ENCODE data around the gene LRRC43. TPM values are rescaled to one million over a fixed set of nuclear protein-coding genes. Genes with fewer than 3 reads are reported as not detected.

Gene LRRC43
- total RNA-seq, 4 donors from 2014 or later, result 0.64 TPM; not detected in 3

DNA sequence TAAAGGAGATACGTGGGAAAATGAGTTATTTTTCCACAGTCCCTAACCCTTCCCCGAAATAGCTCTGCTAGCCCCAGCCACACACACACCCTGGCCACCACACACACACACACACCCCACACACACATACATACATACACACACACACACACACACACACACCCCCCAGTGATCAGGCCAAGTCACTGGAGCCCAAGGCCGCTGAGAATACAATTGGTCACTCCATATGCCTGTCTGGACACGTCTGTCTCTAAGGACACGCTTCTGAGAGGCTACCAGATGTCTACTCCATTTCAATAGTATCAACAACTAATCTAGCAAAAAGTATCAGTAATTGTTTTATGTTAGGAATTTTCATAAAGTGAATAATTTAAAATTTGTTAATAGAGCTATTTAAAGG is 55.9 kb downstream of the LRRC43 start:
- intact Hi-C loops (cut with DNase I; ENCODE audit: low total_unique reads), result no loop called here
- WGBS, 2 donors (ENCODE audit: low coverage in 1 of 2), result 87 to 94% methylated on average over 5 of the region's 5 CpGs
- TF ChIP-seq EP300 (IDR thresholded peaks at IDR 0.05; ENCODE audit: low read depth) (no peak), POLR2A (IDR thresholded peaks at IDR 0.05) (no peak), POLR2AphosphoS5 (IDR thresholded peaks at IDR 0.05) (no peak)
- TF ChIP-seq, protein P1, sequence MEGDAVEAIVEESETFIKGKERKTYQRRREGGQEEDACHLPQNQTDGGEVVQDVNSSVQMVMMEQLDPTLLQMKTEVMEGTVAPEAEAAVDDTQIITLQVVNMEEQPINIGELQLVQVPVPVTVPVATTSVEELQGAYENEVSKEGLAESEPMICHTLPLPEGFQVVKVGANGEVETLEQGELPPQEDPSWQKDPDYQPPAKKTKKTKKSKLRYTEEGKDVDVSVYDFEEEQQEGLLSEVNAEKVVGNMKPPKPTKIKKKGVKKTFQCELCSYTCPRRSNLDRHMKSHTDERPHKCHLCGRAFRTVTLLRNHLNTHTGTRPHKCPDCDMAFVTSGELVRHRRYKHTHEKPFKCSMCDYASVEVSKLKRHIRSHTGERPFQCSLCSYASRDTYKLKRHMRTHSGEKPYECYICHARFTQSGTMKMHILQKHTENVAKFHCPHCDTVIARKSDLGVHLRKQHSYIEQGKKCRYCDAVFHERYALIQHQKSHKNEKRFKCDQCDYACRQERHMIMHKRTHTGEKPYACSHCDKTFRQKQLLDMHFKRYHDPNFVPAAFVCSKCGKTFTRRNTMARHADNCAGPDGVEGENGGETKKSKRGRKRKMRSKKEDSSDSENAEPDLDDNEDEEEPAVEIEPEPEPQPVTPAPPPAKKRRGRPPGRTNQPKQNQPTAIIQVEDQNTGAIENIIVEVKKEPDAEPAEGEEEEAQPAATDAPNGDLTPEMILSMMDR (IDR thresholded peaks at IDR 0.05), result no peak
- peaks cover 0 to 43% (median 19%) of the 10 kb centered on the region in 4 donors for H3K36me3 ChIP-seq
- H3K9me3 ChIP-seq, result no peaks in the 10 kb centered on the region
- H3K27me3 ChIP-seq, result no peaks in the 10 kb centered on the region
- H3K27ac ChIP-seq, result no peak overlapping the region
- no peak overlapping the region for H3K4me3 ChIP-seq
- in situ Hi-C loops (cut with MboI; ENCODE audit: low pct_ligation_motif_present in 1 of 4, low pct_unique_long_range_greater_than_20kb in 1 of 4, low sequenced_read_pairs in 3 of 4), result no loop called here
- no peaks in the 10 kb centered on the region for H3K4me1 ChIP-seq
- no peak for DNase-seq

DNA sequence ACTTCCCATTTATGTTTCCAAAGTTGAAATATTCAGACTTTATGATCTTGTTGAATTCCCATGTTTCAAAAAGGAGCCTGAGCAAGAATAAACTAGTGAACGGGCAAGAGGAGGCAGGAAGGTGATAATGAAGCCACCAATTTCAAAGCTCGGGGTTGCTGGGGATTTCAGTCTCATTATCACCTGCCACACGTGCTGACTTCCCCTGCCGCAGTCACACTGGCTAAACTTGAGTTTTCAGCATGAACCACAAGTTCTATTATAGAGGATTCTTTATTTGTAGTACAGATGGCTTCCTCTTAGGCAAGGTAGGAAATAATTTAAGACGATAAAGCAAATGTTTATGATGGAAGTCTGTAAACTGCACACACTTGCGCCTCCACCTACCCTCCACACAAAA is 61.0 kb downstream of the LRRC43 start:
- Histone ChIP-seq H3K27ac (no peak overlapping the region), H3K4me1 (no peaks in the 10 kb centered on the region), H3K36me3 (peaks cover 0 to 29% (median 11%) of the 10 kb centered on the region in 4 donors), H3K4me3 (no peak overlapping the region), H3K9me3 (no peaks in the 10 kb centered on the region), H3K27me3 (no peaks in the 10 kb centered on the region)
- TF ChIP-seq POLR2A (IDR thresholded peaks at IDR 0.05), result no peak
- TF ChIP-seq EP300 (IDR thresholded peaks at IDR 0.05; ENCODE audit: low read depth), result no peak
- TF ChIP-seq POLR2AphosphoS5 (IDR thresholded peaks at IDR 0.05), result no peak
- TF ChIP-seq, protein P1 (IDR thresholded peaks at IDR 0.05), result no peak
- no peak for DNase-seq
- intact Hi-C loops (cut with DNase I; ENCODE audit: low total_unique reads) (no loop called here), in situ Hi-C loops (cut with MboI; ENCODE audit: low pct_ligation_motif_present in 1 of 4, low pct_unique_long_range_greater_than_20kb in 1 of 4, low sequenced_read_pairs in 3 of 4) (no loop called here)
- WGBS, 2 donors (ENCODE audit: low coverage in 1 of 2), result 73 to 100% methylated on average over 2 to 6 of the region's 6 CpGs

DNA sequence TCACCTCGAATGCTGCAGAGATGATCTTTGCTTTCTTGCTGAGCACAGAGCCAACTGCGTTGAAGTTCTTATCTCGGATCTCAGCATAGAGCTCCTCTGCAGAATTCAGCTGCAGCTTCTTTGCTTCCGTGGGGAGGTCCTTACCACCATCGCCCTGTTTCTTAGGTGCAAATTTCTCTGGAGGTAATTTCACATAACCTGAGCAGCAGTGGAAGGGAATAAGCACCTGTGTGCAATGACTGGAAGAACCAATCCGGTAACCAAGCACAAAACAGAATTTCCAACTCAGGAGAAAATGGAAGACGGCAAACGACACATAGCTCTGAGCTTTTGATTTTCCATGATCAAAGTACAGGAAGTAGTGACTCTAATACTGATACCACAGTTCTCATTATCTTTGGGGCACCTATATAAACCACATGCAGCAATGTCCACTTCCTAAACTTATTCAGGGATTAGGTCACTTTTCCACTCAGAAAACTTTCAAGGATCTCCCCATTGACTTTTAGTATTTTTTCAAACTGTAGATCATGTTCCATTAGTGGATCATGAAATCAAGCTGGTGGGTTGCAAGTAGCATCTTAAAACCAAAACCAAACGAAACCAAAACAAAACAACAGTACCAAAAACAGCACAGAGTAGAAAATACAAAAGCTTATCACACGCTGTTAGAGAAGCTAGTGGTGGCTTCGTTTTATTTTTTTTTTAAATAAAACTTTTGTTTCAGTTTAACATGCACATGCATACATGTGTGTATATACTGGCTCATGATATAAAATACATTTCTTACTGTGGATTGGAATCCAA is 61.8 kb downstream of the LRRC43 start:
- DNase-seq, result no peak
- intact Hi-C loops (cut with DNase I; ENCODE audit: low total_unique reads), result no loop called here
- WGBS, 2 donors (ENCODE audit: low coverage in 1 of 2), result 71 to 81% methylated on average over 6 to 11 of the region's 11 CpGs
- in situ Hi-C loops (cut with MboI; ENCODE audit: low pct_ligation_motif_present in 1 of 4, low pct_unique_long_range_greater_than_20kb in 1 of 4, low sequenced_read_pairs in 3 of 4), result no loop called here
- no peak overlapping the region for H3K4me3 ChIP-seq
- peaks cover 0 to 36% (median 13%) of the 10 kb centered on the region in 4 donors for H3K36me3 ChIP-seq
- no peaks in the 10 kb centered on the region for H3K4me1 ChIP-seq
- H3K9me3 ChIP-seq, result no peaks in the 10 kb centered on the region
- TF ChIP-seq, protein P1 (IDR thresholded peaks at IDR 0.05), result no peak
- no peak for TF ChIP-seq EP300 (IDR thresholded peaks at IDR 0.05; ENCODE audit: low read depth)
- TF ChIP-seq POLR2A (IDR thresholded peaks at IDR 0.05), result no peak
- no peak for TF ChIP-seq POLR2AphosphoS5 (IDR thresholded peaks at IDR 0.05)
- peak overlapping the region in 2 of 4 donors; percentile 11 to 17 for H3K27ac ChIP-seq
- H3K27me3 ChIP-seq, result no peaks in the 10 kb centered on the region

DNA sequence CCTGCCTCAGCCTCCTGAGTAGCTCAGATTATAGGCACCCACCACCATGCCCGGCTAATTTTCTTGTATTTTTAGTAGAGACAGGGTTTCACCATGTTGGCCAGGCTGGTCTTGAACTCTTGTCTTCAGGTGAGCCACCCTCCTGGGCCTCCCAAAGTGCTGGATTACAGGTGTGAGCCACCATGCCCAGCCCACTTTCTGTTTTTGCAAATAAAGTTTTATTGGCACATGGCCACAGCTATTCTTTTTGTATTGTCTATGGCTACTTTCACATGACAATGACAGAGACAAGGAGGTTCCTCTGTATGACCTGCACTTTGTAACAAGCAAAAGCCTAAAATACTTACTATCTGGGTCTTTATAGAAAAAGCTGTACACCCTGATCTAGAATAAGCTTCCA is 62.6 kb downstream of the LRRC43 start:
- Histone ChIP-seq H3K27ac (no peak overlapping the region), H3K4me3 (no peak overlapping the region), H3K9me3 (no peaks in the 10 kb centered on the region), H3K4me1 (no peaks in the 10 kb centered on the region), H3K27me3 (no peaks in the 10 kb centered on the region), H3K36me3 (peaks cover 0 to 36% (median 17%) of the 10 kb centered on the region in 4 donors)
- intact Hi-C loops (cut with DNase I; ENCODE audit: low total_unique reads) (no loop called here), in situ Hi-C loops (cut with MboI; ENCODE audit: low pct_ligation_motif_present in 1 of 4, low pct_unique_long_range_greater_than_20kb in 1 of 4, low sequenced_read_pairs in 3 of 4) (no loop called here)
- TF ChIP-seq EP300 (IDR thresholded peaks at IDR 0.05; ENCODE audit: low read depth), result no peak
- TF ChIP-seq POLR2A (IDR thresholded peaks at IDR 0.05), result no peak
- no peak for TF ChIP-seq POLR2AphosphoS5 (IDR thresholded peaks at IDR 0.05)
- TF ChIP-seq, protein P1 (IDR thresholded peaks at IDR 0.05), result no peak
- 80 to 100% methylated on average over 1 of the region's 1 CpG for WGBS, 2 donors (ENCODE audit: low coverage in 1 of 2)
- DNase-seq, result no peak
